HG03432 (cell line): ENCODE data around the gene CLSTN2.

Experiments
- ATAC-seq: cut with Tn5 transposase; IDR thresholded peaks from one replicate; pipeline ENCODE4 v1.9.1; 2021; ENCODE audit warnings: mild to moderate bottlenecking, moderate library complexity; ENCODE audit not compliant: unreplicated experiment

The CLSTN2 gene

DNA sequence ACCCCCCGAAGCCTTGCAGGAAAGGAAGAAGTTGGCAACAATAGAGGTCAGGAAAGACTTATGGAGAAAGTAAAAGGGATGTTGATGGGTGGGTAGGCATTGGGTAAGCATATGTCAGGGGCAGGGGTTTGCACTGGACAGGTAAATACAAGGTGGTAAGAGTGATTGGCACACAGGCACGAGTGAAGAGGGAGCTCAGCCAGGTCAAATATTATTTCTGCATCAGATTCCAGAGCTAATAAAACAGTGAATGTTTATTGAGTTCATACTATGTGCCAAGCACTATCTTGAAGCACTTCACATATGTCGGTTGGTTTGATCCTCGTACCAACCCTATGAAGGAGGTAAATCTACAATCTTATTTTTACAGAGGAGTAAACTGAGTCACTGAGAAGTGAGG is 6.6 kb downstream of the CLSTN2 start:
- no peak for ATAC-seq

GRCh38 chr3:139944256-139944910 is 9.4 kb downstream of the CLSTN2 start:
- no peak for ATAC-seq

GRCh38 chr3:139945386-139945785 is 10.4 kb downstream of the CLSTN2 start:
- ATAC-seq = no peak

DNA sequence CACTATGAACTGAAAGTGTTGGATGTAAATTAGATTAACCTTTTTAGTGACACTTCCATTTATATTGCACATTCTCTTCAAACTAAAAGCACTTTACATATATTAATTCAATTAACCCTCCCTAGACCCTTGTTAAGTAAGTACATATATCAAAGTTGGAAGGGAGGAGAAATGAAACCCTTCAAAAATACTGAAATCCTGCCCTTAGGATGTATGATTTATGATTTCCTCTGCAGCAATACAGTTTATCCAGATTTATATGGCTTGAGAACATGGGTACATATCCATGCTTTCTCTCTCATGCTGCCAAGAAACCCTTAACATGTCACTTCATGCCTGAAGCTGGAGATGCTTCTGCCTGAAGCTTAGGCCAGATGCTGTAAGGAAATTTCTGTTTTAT is 11.0 kb downstream of the CLSTN2 start:
- ATAC-seq = no peak

GRCh38 chr3:139948467-139948866 is 13.5 kb downstream of the CLSTN2 start:
- ATAC-seq = no peak

GRCh38 chr3:139948898-139949297 is 13.9 kb downstream of the CLSTN2 start:
- no peak for ATAC-seq

DNA sequence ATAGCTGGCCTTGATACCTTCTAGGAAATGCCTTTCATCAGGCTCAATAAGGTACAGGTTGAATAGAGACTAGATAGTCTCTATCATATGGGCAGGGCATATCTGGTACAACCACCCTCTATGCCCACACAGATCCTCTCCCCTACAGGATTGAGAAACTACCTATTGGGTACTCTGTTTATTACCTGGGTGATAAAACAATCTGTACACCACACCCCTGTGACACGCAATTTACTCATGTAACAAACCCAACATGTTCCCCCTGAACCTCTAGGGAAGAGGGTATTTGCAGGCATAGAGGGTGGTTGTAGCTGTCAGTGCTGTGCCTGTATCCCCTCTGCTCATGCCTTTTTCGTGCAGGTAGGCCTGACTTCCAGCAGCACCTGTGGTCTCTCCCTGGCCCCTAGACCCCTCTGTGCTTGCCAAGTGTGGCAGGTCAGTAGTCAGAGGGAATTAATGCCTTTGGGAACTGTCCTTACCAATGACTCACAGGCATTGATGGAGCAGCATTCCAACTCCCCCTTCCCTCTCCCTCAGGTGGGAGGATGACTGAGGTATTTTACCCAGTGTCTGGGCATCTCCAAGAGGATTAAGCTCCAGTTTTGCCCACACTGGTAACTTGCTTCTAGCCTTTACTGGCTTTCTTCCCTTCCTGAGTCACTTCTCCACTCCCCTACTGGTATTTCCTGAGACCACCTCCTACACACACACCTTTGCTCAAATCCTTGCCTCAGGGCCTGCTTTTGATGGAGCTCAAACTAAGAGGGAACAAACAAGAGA is 18.3 kb downstream of the CLSTN2 start:
- no peak for ATAC-seq

- no peak for ATAC-seq
These were observed 19.3 kb downstream of the CLSTN2 start for GRCh38 chr3:139954146-139954860.

GRCh38 chr3:139957844-139958243 is 22.9 kb downstream of the CLSTN2 start:
- ATAC-seq = no peak

GRCh38 chr3:139969386-139969785 is 34.4 kb downstream of the CLSTN2 start:
- no peak for ATAC-seq

DNA sequence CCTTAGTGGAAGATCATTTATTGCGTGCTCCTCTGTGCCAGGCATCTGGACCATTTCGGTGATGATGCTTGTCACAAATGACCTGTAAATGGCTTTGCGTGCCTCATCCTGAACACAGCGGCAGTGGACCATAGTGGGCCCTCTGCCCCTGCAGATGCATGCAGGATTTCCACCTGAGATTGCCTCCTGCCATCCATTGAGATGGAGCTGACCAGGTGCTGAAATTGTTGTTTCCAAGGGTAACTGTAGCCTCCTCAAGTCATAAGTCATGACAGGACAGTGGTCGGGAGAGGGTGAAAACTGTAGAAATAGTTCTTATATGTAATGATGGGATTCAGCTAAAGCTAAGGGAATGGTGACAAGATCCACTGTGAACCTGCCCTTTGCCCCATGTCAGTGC is 35.5 kb downstream of the CLSTN2 start:
- no peak for ATAC-seq

- ATAC-seq = no peak
These were observed 39.9 kb downstream of the CLSTN2 start for GRCh38 chr3:139974809-139975425.

GRCh38 chr3:139975594-139976365 is 40.8 kb downstream of the CLSTN2 start:
- no peak for ATAC-seq

- no peak for ATAC-seq
These were observed 44.0 kb downstream of the CLSTN2 start for GRCh38 chr3:139978966-139979365.

DNA sequence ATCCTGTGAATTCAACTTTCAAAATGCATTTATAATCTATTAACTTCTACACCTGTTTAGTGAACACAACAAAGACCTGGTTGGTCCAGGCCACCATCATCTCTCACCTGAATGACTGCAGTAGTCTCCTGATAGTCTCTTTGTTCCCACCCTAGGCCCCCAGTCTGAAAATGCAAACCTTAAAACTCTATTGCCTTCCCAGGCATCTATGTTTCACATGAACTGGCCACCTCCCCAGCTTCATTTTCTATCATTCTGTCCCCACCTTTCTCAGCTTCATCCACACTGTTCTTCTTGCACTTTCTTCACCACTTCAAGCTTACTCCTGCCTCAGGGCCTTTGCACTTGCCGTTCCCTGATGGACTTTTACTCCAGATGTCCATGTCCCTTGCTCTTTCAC is 45.0 kb downstream of the CLSTN2 start:
- no peak for ATAC-seq

DNA sequence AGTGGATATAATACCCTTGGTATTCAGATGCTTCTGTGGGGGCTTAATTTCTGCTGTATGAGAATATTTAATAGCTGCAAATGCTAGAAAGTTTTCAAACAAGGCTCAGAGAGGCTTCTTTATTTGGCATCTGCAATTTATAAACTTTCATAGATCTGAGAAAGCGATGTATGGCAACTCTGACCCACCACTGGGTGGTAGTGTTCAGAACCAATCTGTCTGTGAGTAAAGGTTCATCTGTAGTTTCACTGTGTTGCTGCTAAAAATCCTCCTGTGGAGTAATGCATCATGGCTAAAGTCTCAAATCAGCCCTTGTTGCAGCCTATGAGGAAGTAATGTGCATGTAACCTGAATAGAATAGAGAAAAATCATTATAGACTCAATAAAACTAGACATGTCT is 47.4 kb downstream of the CLSTN2 start:
- no peak for ATAC-seq

DNA sequence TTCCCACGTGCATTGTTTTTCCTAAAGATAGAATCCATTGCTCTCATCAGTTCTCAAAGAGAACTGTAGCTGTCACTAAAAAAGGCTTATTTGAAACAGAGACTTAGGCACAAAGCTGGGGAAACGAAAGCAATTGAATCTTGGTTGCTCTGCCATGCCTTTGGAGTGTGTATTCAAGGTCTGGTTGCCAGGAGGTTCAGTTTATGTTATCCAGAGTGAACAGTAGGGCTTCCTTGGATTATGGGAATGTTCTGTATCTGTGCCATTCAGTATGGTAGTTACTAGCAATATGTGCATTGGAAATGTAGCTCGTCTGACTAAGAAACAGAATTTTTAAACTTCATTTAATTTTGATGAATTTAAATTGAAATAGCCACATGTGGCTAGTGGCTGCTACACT is 50.6 kb downstream of the CLSTN2 start:
- ATAC-seq = no peak

DNA sequence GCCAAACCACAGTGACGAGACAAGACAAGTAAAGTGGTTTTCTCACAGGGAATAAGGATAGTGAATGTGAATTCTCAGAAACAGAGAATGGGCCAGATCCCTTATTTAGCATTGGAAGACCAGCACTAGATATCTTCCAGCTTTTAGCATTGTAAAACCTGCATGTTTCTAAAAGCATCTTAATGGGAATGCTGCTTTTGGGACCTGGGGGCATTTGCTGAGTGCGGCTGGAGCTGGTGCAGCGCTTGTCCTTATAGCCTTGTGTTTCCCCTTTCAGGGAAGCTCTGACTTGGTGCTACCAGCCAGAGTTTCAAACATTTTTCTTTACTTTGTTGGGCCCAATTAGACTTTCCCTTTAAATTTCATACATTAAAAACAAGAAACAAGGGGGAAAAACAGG is 52.9 kb downstream of the CLSTN2 start:
- no peak for ATAC-seq

GRCh38 chr3:139988472-139989156 is 53.6 kb downstream of the CLSTN2 start:
- no peak for ATAC-seq

DNA sequence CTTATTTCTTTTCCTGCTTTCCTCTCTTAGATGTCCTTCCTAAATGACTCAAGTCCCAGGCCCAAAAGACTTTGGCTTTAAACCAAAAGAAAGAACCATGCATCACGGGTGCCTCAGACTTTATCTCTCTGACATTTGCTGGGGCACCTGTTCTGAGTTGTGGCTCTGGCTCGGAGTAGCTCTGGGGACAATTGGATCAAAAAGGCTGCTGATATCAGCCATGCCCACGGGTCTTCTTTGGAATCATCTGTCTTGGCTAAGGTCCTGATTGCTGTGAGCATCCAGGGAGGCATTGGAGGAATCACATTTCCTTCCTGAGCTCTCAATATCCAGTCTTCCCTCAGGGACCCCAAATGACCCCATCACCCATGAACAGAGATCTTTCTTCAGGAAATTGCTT is 59.9 kb downstream of the CLSTN2 start:
- no peak for ATAC-seq
